CD4-positive, alpha-beta memory T cell (primary cell): ENCODE data around the gene CTSD. TPM values are rescaled to one million over a fixed set of nuclear protein-coding genes. Genes with fewer than 3 reads are reported as not detected.
"Not testable (repeated sequence)": the region's sequence is repeated elsewhere in the genome, so short reads cannot be mapped to it uniquely, and the experiment has no call there.

Experiments
- CTCF ChIA-PET: fragments of 350-600 bp; sonication (Branson Sonifier 250); formaldehyde crosslinking; loops from one replicate; lab custom pipeline; 2021; ENCODE audit warnings: inconsistent platforms; ENCODE audit not compliant: partially characterized antibody; lab: Charles Lee
- POLR2A ChIA-PET: fragments of 350-600 bp; sonication (Branson Sonifier 250); formaldehyde crosslinking; loops from one replicate; lab custom pipeline; 2021; ENCODE audit not compliant: partially characterized antibody; lab: Charles Lee
- DNase-seq, 5 donors: peaks; one replicate each; pipeline versions ENCODE4 v3.0.0 to v3.0.0-alpha.2; 2020 to 2022; ENCODE audit warnings: mixed read lengths in 1 of 5
- H3K27ac ChIP-seq: one replicate; pipeline ENCODE4 v1.7.0; 2013; ENCODE audit warnings: low read depth, low read length
- H3K27me3 ChIP-seq: 2 replicates; pipeline ENCODE4 v1.7.0; 2013; ENCODE audit warnings: mild to moderate bottlenecking, low read length, moderate library complexity; ENCODE audit not compliant: insufficient read depth
- H3K36me3 ChIP-seq: 2 replicates; pipeline ENCODE4 v1.7.0; 2013; ENCODE audit warnings: mild to moderate bottlenecking, low read length, moderate library complexity; ENCODE audit not compliant: insufficient read depth
- H3K4me1 ChIP-seq: 2 replicates; pipeline ENCODE4 v1.7.0; 2013; ENCODE audit warnings: mild to moderate bottlenecking, low read length, moderate library complexity; ENCODE audit not compliant: insufficient read depth
- H3K4me3 ChIP-seq, 2 donors: one replicate each; pipeline ENCODE4 v1.7.0; 2013; ENCODE audit warnings: low read length in 2 of 2, mild to moderate bottlenecking in 1 of 2
- H3K9me3 ChIP-seq, 2 donors: one replicate each; pipeline ENCODE4 v1.7.0; 2013; ENCODE audit warnings: low read length in 2 of 2, control low read depth in 1 of 2; ENCODE audit not compliant: control insufficient read depth in 1 of 2
- H3K27ac Mint-ChIP-seq, 7 donors: one replicate each; pipeline ENCODE4 v1.8.0; 2020 to 2021; ENCODE audit warnings: mixed read lengths in 7 of 7, mild to moderate bottlenecking in 6 of 7, inconsistent platforms in 3 of 7, moderate library complexity in 3 of 7
- H3K27me3 Mint-ChIP-seq, 2 donors: one replicate each; pipeline ENCODE4 v1.8.0; 2020 to 2021; ENCODE audit warnings: mixed read lengths in 2 of 2
- H3K36me3 Mint-ChIP-seq, 2 donors: one replicate each; pipeline ENCODE4 v1.8.0; 2020 to 2021; ENCODE audit warnings: mixed read lengths in 2 of 2, inconsistent platforms in 1 of 2, mild to moderate bottlenecking in 1 of 2
- H3K4me1 Mint-ChIP-seq, 4 donors: one replicate each; pipeline ENCODE4 v1.8.0; 2020 to 2021; ENCODE audit warnings: mixed read lengths in 4 of 4, mild to moderate bottlenecking in 1 of 4
- H3K4me3 Mint-ChIP-seq, 8 donors: one replicate each; pipeline ENCODE4 v1.8.0; 2020 to 2021; ENCODE audit warnings: mixed read lengths in 8 of 8, mild to moderate bottlenecking in 7 of 8, moderate library complexity in 6 of 8, inconsistent platforms in 3 of 8
- H3K9me3 Mint-ChIP-seq, 8 donors: one replicate each; pipeline ENCODE4 v1.8.0; 2020 to 2021; ENCODE audit warnings: mixed read lengths in 8 of 8, mild to moderate bottlenecking in 5 of 8, inconsistent platforms in 3 of 8, moderate library complexity in 1 of 8
- intact Hi-C: fragments of 100-400 bp; cut with micrococcal nuclease; formaldehyde crosslinking; loops from one replicate; pipeline ENCODE4 v1.15.1; 2023
- polyA plus RNA-seq, 2 donors: library from polyadenylated mRNA; unstranded; fragments of 300-500 nt; fragmentation: Illumina TruSeq; gene quantifications; one replicate each; pipeline ENCODE4 v1.2.3, GENCODE V29; 2021
- total RNA-seq, 2 experiments: library from RNA; stranded (reverse); gene quantifications; one replicate each; pipeline ENCODE4 v1.2.3, GENCODE V29; 2021

CTSD gene
- 100 to 1,000 TPM; 206 to 214 TPM for total RNA-seq
- 100 to 1,000 TPM; 122 to 137 TPM for polyA plus RNA-seq

GRCh38 chr11:1763796-1764661 lies at the start of gene CTSD:
Gene CTSD (minus strand): TSS chr11:1763927. CDS start chr11:1763859, 68 bp downstream.
- Histone ChIP-seq H3K4me1 (peaks cover 49% of the 10 kb centered on the region), H3K27ac (peak within 1 kb of the TSS; percentile 62), H3K9me3 (no peaks in the 10 kb centered on the region), H3K27me3 (no peaks in the 10 kb centered on the region), H3K4me3 (peak within 1 kb of the TSS; percentile 58 to 75), H3K36me3 (no peaks in the 10 kb centered on the region)
- no peaks in the 10 kb centered on the region for H3K27me3 Mint-ChIP-seq
- peak within 1 kb of the TSS; percentile 86 to 92 (median 90) for H3K4me3 Mint-ChIP-seq
- intact Hi-C loops = no loop called here
- ChIA-PET CTCF (interaction anchor here (1.1 to 2.2 kb wide), 2 partner anchors 8 to 70 kb away, joined by 4 to 6 read pairs; no protein-coding TSS in a partner anchor), POLR2A (interaction anchor here (0.7 to 1.5 kb wide), 6 partner anchors 10 to 90 kb away, joined by 3 to 9 read pairs (median 4); no protein-coding TSS in a partner anchor)
- H3K27ac Mint-ChIP-seq = peak within 1 kb of the TSS; percentile 48 to 93 (median 85)
- peaks cover 10 to 43% (median 25%) of the 10 kb centered on the region in 4 donors for H3K4me1 Mint-ChIP-seq
- no peaks in the 10 kb centered on the region for H3K9me3 Mint-ChIP-seq
- peaks cover 0 to 6% of the 10 kb centered on the region in 2 donors for H3K36me3 Mint-ChIP-seq
- peak; percentile 78 to 90 (median 83) for DNase-seq

GRCh38 chr11:1813356-1813755 lies 49.6 kb upstream of the CTSD start:
- H3K9me3 ChIP-seq, H3K4me1 Mint-ChIP-seq, H3K36me3 Mint-ChIP-seq, CTCF ChIA-PET, DNase-seq, intact Hi-C loops, H3K27ac Mint-ChIP-seq, POLR2A ChIA-PET, H3K4me1 ChIP-seq, H3K36me3 ChIP-seq, H3K4me3 Mint-ChIP-seq, H3K4me3 ChIP-seq, H3K27me3 ChIP-seq, H3K27ac ChIP-seq: not testable (repeated sequence)
- H3K9me3 Mint-ChIP-seq = peaks cover 0 to 14% (median 2%) of the 10 kb centered on the region in 8 donors
- H3K27me3 Mint-ChIP-seq = peaks cover 4 to 12% of the 10 kb centered on the region in 2 donors

- Histone ChIP-seq H3K27me3 (no peaks in the 10 kb centered on the region), H3K9me3 (no peaks in the 10 kb centered on the region), H3K27ac (no peak overlapping the region), H3K4me3 (no peak overlapping the region), H3K36me3 (no peaks in the 10 kb centered on the region), H3K4me1 (no peaks in the 10 kb centered on the region)
- Mint-ChIP-seq H3K9me3 (peaks cover 0 to 14% (median 2%) of the 10 kb centered on the region in 8 donors), H3K4me1 (no peaks in the 10 kb centered on the region), H3K27me3 (peaks cover 4 to 12% of the 10 kb centered on the region in 2 donors), H3K36me3 (no peaks in the 10 kb centered on the region), H3K27ac (no peak overlapping the region), H3K4me3 (no peak overlapping the region)
- ChIA-PET POLR2A (no interaction called here), CTCF (no interaction called here)
- DNase-seq = no peak
- intact Hi-C loops = no loop called here
These were observed 49.1 kb upstream of the CTSD start for GRCh38 chr11:1812801-1813200.

GRCh38 chr11:1812274-1812673 lies 48.5 kb upstream of the CTSD start:
- Histone ChIP-seq H3K4me3 (no peak overlapping the region), H3K9me3 (no peaks in the 10 kb centered on the region), H3K36me3 (no peaks in the 10 kb centered on the region), H3K27ac (no peak overlapping the region), H3K4me1 (no peaks in the 10 kb centered on the region), H3K27me3 (no peaks in the 10 kb centered on the region)
- H3K27me3 Mint-ChIP-seq = peaks cover 4 to 12% of the 10 kb centered on the region in 2 donors
- no peak overlapping the region for H3K4me3 Mint-ChIP-seq
- H3K27ac Mint-ChIP-seq = no peak overlapping the region
- no peaks in the 10 kb centered on the region for H3K36me3 Mint-ChIP-seq
- H3K9me3 Mint-ChIP-seq = peaks cover 0 to 12% (median under 1%) of the 10 kb centered on the region in 8 donors
- H3K4me1 Mint-ChIP-seq = no peaks in the 10 kb centered on the region
- CTCF ChIA-PET = no interaction called here
- intact Hi-C loops = no loop called here
- POLR2A ChIA-PET = no interaction called here
- DNase-seq = no peak

- Mint-ChIP-seq H3K27me3 (peaks cover 4 to 12% of the 10 kb centered on the region in 2 donors), H3K9me3 (peaks cover 0 to 7% (median 0%) of the 10 kb centered on the region in 8 donors), H3K27ac (no peak overlapping the region), H3K36me3 (no peaks in the 10 kb centered on the region), H3K4me3 (no peak overlapping the region), H3K4me1 (no peaks in the 10 kb centered on the region)
- intact Hi-C loops = no loop called here
- Histone ChIP-seq H3K4me3 (no peak overlapping the region), H3K9me3 (no peaks in the 10 kb centered on the region), H3K36me3 (no peaks in the 10 kb centered on the region), H3K4me1 (no peaks in the 10 kb centered on the region), H3K27me3 (no peaks in the 10 kb centered on the region), H3K27ac (no peak overlapping the region)
- POLR2A ChIA-PET = no interaction called here
- CTCF ChIA-PET = interaction anchor here (1.1 kb wide), 1 partner anchor 117 kb away, joined by 4 read pairs; no protein-coding TSS in a partner anchor
- no peak for DNase-seq
These were observed 47.0 kb upstream of the CTSD start for GRCh38 chr11:1810761-1811160.

- H3K4me1 ChIP-seq = no peaks in the 10 kb centered on the region
- H3K36me3 ChIP-seq = no peaks in the 10 kb centered on the region
- no peak overlapping the region for H3K4me3 ChIP-seq
- H3K27me3 Mint-ChIP-seq = peaks cover 13 to 19% of the 10 kb centered on the region in 2 donors
- peaks cover 0 to 3% (median 0%) of the 10 kb centered on the region in 8 donors for H3K9me3 Mint-ChIP-seq
- no peak overlapping the region for H3K27ac ChIP-seq
- H3K9me3 ChIP-seq = no peaks in the 10 kb centered on the region
- no peaks in the 10 kb centered on the region for H3K4me1 Mint-ChIP-seq
- POLR2A ChIA-PET = no interaction called here
- H3K27ac Mint-ChIP-seq = no peak overlapping the region
- H3K4me3 Mint-ChIP-seq = no peak overlapping the region
- H3K36me3 Mint-ChIP-seq = no peaks in the 10 kb centered on the region
- no peaks in the 10 kb centered on the region for H3K27me3 ChIP-seq
- DNase-seq = no peak
- CTCF ChIA-PET = interaction anchor here (0.6 to 1.2 kb wide), 4 partner anchors 25 to 237 kb away, joined by 3 to 7 read pairs (median 4); no protein-coding TSS in a partner anchor
- intact Hi-C loops = no loop called here
These were observed 43.7 kb upstream of the CTSD start for GRCh38 chr11:1807264-1807995.

- Histone ChIP-seq H3K4me1 (no peaks in the 10 kb centered on the region), H3K27me3 (no peaks in the 10 kb centered on the region), H3K4me3 (no peak overlapping the region), H3K36me3 (no peaks in the 10 kb centered on the region), H3K27ac (no peak overlapping the region), H3K9me3 (no peaks in the 10 kb centered on the region)
- Mint-ChIP-seq H3K4me3 (no peak overlapping the region), H3K27ac (no peak overlapping the region), H3K27me3 (peaks cover 19 to 24% of the 10 kb centered on the region in 2 donors), H3K4me1 (no peaks in the 10 kb centered on the region), H3K9me3 (no peaks in the 10 kb centered on the region), H3K36me3 (no peaks in the 10 kb centered on the region)
- intact Hi-C loops = no loop called here
- ChIA-PET CTCF (interaction anchor here (1.1 to 1.8 kb wide), 2 partner anchors 112 to 210 kb away, joined by 4 read pairs; no protein-coding TSS in a partner anchor), POLR2A (interaction anchor here (0.6 kb wide), 1 partner anchor 48 kb away, joined by 3 read pairs; no protein-coding TSS in a partner anchor)
- DNase-seq = no peak
These were observed 41.8 kb upstream of the CTSD start for GRCh38 chr11:1805525-1805924.
